ENCODE data around the gene ANGEL2. TPM values are rescaled to one million over a fixed set of nuclear protein-coding genes. Genes with fewer than 3 reads are reported as not detected.

Gene ANGEL2
- total RNA-seq, 1 donor, result 43.6 TPM

- no peak overlapping the region for H3K4me3 ChIP-seq (ENCODE audit: low read depth, low read length)
- DNase-seq (ENCODE audit: low read depth), result peak; percentile 17
- TF ChIP-seq CTCF (IDR thresholded peaks at IDR 0.05; ENCODE audit: insufficient read depth, low read depth, low read length), result no peak
Observed at GRCh38 chr1:212987702-212988322, 27.9 kb downstream of the ANGEL2 start.

- H3K4me3 ChIP-seq (ENCODE audit: low read depth, low read length), result no peak overlapping the region
- TF ChIP-seq CTCF (IDR thresholded peaks at IDR 0.05; ENCODE audit: insufficient read depth, low read depth, low read length), result no peak
Observed at GRCh38 chr1:212986551-212986950, 29.1 kb downstream of the ANGEL2 start.

GRCh38 chr1:212984522-212985291 is 31.0 kb downstream of the ANGEL2 start:
- no peak for TF ChIP-seq CTCF (IDR thresholded peaks at IDR 0.05; ENCODE audit: insufficient read depth, low read depth, low read length)
- DNase-seq (ENCODE audit: low read depth), result no peak

More at GRCh38 chr1:212986551-212986950, 29.1 kb downstream of the ANGEL2 start:
- no peak for DNase-seq (ENCODE audit: low read depth)

DNA sequence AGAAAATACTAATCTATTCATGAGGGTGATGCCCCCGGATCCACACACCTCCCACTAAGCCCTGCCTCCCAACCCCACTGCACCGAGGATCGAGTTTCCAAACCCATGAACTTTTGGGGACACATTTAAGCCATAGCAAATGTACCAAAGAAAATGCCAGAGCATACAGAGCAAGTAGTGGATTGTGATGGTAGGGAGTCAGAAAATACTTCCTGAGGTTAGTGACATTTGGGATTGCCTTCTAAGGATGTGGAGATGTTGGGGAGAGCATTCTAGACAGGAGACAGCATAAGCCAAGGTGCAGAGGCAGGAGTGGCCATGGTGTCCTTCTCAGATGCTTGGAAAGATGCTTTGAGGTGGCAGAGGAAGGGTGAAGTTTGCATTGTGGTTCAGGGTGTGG is 32.2 kb downstream of the ANGEL2 start:
- no peak for DNase-seq (ENCODE audit: low read depth)

More at GRCh38 chr1:212984522-212985291, 31.0 kb downstream of the ANGEL2 start:
- no peak overlapping the region for H3K4me3 ChIP-seq (ENCODE audit: low read depth, low read length)

GRCh38 chr1:212982430-212983152 is 33.1 kb downstream of the ANGEL2 start:
- no peak for TF ChIP-seq CTCF (IDR thresholded peaks at IDR 0.05; ENCODE audit: insufficient read depth, low read depth, low read length)
- no peak for DNase-seq (ENCODE audit: low read depth)
- no peak overlapping the region for H3K4me3 ChIP-seq (ENCODE audit: low read depth, low read length)

More for the DNA sequence above, 32.2 kb downstream of the ANGEL2 start:
- no peak overlapping the region for H3K4me3 ChIP-seq (ENCODE audit: low read depth, low read length)
- no peak for TF ChIP-seq CTCF (IDR thresholded peaks at IDR 0.05; ENCODE audit: insufficient read depth, low read depth, low read length)

GRCh38 chr1:212981571-212982328 is 33.9 kb downstream of the ANGEL2 start:
- DNase-seq (ENCODE audit: low read depth), result peak; percentile 22
- TF ChIP-seq CTCF (IDR thresholded peaks at IDR 0.05; ENCODE audit: insufficient read depth, low read depth, low read length), result no peak
- H3K4me3 ChIP-seq (ENCODE audit: low read depth, low read length), result no peak overlapping the region

Measured in fibroblast of villous mesenchyme (primary cell).